HK-2 (cell line): ENCODE results near the gene MRPL37.

ENCODE experiments used
- DNase-seq: peaks from one replicate; pipeline ENCODE4 v3.0.0-alpha.2; 2018; ENCODE audit not compliant: unreplicated experiment

Gene MRPL37

DNA sequence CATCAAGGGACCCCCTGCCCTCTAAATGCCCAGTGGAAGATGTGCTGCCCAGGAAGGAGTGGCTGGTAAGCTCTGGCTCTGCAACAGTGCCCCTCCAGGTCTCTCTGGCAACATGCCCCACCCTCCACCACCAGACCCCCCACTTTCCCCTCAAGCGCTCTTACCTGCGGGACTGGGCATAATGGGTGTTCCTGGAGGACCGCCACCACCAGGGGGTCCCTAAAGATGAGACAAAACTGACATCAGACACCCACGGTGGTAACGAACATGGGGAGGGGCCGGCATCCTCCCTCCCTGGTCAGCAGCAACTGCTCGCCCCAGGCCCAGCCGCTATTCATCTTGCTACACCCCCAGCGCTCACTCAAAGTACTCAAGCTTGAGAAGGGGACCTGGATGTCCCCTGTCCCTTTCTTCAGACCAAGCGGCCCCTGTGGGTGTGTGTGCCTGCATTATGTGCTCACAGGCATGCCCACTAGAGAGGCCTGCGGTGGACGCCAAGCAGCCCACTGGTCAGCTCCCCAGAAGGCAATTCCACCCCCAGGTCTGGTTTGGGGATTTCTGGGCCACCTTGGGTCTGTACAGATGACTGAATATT is 40.9 kb downstream of the MRPL37 start:
- DNase-seq: no peak

GRCh38 chr1:54241364-54241763 is 41.4 kb downstream of the MRPL37 start:
- DNase-seq: no peak

DNA sequence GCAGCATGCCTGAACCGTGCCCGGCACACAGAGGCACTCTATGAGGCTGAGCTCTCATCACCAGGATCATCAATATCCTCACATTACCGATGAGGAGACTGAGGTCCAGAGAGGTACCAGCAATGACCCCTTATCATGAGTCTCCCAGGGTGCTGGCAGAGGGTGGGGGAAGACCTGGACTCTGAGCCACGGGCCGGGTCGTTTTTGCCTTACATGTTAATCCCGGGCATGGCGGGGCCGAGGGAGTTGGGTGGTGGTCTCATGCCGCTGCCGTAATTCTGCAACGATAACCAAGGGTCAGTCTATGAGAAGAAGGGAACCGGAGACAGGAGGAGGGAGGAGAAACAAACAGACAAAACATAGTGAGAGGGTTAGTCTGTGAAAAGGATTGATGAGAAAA is 43.1 kb downstream of the MRPL37 start:
- no peak for DNase-seq

DNA sequence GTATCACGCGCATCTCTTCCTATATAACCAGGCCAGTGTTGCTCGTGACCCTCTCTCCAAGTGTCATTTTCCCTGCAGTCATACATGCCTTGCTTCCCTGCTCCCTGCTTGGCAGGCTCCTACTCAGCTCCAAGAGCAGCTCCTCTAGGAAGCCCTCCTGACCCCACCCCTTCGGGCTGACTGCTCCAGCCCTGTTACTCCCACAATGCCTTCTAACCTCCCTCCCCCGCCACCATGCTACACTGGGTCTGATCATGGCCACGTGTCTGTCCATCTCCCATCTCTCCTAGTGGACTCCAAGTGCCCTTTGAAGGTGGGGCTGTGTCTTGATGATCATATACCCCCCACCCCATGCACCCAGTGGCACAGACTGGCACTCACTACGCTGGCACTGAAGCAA is 44.7 kb downstream of the MRPL37 start:
- no peak for DNase-seq

- no peak for DNase-seq
Observed at GRCh38 chr1:54245501-54245900, 45.5 kb downstream of the MRPL37 start.

DNA sequence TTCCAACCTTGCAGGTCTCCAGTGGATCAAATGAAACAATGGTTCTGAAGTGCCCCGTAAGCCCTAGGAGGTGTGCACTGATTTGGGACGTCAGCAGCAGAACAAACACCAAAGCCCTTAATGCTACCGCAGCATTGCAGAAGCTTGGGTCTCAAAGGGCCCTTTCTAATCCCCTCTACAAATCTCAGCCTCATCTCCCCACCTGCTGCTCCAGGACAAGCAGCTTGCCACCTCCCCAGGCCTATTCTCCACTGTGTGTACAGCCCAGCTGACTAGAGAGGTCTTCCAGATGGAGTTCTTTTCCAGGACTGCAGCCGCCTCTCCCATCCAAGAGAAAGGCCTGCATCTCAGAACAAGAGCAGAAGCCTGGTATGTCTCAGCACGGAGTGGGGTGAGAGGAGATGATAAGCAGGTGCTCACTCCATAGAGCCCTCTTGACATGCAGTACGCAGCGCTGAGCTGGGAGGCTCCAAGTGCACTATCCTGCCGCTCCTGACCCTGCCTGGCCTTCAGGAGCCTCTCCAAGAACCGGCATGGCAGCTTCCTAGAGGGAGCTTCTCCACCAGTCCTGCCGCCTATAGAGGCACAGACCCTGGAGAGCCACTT is 46.3 kb downstream of the MRPL37 start:
- DNase-seq: no peak

DNA sequence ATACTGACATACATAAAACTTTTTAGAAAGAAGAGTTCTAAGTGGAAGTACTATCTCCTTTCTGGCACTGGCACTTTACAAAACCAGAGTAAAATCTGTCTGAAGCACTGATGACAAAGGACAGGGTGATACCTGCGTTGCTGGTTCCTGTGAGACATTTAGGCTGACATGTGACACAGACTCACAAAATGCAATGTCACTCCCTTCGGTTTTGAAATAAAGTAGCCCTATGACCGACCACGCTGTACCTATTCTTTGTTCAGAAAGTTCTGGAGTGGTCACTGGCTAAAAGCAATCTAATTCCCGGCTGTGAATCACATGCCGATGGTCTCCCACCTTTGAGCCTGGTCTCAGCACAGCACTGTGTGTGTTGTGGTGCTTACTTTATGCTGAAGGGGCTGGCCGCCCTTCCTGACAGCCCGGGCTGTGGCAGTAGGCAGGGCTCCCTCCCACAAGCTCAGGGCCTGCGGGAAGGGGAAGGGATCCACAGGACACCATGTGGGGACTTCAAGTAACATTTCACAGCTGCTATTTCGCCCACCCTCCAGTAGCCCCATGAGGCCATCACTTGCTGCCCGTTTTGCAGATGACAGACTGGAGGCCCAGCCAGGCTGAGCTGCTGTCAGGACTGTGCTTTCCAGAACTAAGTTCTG is 48.0 kb downstream of the MRPL37 start:
- no peak for DNase-seq

- no peak for DNase-seq
Observed at GRCh38 chr1:54248966-54249365, 49.0 kb downstream of the MRPL37 start.

DNA sequence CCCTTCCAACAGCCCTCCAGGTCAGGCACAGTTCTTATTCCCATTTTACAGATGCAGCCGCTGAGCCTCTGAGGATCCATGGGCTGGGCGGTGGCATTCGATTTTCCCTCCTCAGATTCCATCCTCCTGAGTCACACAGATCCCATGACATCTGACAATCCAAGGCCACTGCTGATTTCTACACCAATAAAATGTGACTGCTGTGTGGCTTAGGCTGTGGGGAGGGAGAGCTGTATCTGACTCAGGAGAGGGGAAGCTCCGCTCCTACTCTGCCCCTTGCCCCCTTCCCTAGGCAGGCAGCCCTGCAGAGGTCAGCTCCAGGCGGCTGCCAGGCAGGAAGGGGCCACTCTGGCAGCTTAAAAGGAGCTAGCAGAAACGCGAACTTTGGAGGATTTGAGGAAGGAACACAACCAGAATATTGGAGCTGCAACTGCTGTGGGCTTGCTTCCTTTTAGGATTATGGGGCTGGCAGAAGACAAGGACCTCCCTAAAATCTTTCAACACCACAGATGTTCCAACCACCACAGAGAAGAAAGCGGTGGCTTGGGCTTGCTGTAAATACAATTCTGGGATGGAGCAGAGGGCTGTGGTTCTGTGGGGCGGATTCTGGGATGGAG is 50.0 kb downstream of the MRPL37 start:
- DNase-seq: peak; percentile 50

- no peak for DNase-seq
Observed at GRCh38 chr1:54250670-54251069, 50.7 kb downstream of the MRPL37 start.

GRCh38 chr1:54252371-54252936 is 52.5 kb downstream of the MRPL37 start:
- DNase-seq: no peak

- peak; percentile 85 for DNase-seq
Observed at GRCh38 chr1:54253480-54253879, 53.5 kb downstream of the MRPL37 start.

DNA sequence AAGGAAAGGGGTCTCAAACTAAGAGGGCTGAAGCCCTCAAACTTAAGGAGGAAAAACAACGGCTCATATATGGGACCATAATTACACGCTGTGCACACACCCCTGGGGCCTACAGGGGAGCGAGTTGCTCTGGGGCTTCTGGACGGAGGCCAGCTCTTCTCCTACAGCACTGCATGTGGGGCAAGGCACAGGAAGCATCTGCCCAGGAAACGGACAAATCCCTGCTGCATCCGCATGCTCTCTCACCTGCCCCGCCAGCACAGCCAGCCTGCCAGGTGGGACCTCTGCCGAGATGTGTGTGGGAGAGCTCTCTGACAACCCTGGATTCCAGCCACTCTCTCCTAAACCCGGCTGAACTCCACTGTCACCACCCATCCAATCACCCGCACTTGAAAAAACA is 54.1 kb downstream of the MRPL37 start:
- peak; percentile 67 for DNase-seq

GRCh38 chr1:54255026-54255702 is 55.2 kb downstream of the MRPL37 start:
- peak; percentile 19 for DNase-seq

DNA sequence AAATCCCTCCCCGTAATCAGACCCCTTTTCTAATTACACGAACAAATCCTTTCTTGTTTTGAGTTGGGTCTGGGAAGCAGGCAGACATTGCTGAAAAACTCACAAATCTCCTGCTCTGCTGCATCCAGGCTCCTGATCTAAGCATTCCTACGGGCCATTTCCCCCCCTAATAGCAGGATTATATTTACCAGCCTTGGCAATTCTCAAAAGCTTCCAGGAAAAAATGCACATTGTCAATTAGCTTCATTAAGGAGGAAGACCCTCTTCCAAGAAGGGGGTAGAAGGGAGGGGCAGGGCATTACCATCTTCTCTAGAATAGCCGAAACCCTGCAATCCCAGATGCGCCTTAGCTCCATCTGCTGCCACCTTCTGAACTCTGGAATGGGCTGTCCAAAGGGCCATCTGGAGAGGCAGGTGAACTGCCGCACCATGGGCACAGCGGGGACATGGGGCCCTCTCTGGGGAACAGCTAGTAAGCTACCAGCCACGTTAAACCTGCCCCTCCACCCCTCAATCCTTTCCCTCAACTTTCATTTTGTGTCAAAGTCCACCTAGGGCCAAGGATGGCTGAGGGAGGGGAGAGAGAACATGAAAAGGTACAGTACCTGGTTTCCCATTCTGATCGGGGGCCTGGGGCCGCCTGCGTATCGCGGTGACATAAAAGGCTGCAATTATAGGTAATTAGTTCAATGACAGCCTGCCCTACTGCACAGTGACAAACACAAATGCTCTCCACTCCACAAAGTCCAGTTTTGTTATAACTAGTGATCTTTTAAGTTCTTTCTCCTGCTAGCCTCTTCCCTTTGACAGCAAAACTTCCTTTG is 56.8 kb downstream of the MRPL37 start:
- DNase-seq: no peak

- DNase-seq: no peak
Observed at GRCh38 chr1:54257346-54257620, 57.3 kb downstream of the MRPL37 start.

DNA sequence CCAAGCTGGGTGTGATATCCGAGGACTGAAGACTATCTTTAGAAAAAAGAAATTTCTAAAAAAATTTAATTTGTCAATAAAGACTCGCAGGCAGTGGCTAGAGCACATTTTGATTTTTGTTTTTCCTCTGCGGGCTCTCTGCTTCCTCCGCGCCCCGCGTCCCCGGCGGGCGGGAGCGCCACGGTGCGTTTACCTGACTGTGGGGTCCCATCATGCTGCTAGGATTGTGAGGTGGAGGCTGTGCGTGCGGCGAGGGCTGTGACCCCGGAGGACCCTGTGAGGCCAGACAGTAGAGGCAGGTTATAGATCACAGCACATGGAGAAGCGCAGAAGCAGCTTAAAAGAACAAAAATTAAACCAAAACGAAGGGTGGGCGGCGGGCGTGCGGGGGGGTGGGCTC is 57.9 kb downstream of the MRPL37 start:
- DNase-seq: no peak

DNA sequence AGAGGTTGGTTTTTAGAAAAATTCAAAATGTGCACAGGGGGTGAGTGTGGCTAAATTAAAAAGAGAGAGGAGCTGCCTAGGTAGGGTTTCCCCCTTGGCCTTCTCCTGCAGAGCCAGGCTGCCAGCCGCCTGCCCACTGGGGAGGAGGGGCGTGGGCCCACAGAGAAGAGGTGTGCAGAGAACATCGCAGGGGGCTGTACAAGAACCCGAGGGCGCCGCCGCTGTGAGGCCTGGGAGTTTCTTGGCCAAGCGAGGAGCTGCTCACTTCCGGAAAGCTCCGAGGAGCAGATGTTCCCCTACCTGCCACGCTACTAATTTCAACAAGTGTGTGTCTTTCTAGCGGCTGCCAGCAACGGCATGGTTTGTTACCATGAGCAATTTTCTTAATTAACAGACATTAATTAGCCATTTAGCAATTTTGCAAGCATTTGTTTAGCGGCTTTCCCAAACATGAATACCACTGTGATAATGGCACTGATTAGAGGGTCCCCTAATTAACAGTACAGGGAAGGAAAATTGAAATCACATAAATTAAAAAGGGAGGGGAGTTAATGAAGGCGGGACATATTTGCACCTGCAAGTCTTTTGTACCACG is 59.7 kb downstream of the MRPL37 start:
- no peak for DNase-seq

DNA sequence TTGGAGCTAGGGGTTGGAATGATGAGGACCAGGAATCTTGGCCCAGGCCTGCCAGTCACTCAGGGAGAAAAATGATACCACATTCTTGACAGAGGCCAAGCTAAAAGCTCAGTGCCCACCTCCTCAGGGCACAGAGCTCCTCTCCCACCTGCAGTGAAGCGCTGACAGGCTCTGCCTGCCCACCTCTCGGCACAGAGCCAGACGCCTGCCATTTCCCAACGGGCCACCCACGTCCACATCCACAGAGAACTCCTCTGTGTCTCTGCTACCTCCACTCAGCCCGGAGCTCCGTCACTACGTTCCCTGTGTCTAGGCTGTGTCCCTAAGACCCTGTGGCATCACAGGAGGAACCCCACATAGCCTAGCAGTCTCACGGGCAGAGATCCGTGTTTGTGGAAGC is 60.8 kb downstream of the MRPL37 start:
- DNase-seq: no peak

DNA sequence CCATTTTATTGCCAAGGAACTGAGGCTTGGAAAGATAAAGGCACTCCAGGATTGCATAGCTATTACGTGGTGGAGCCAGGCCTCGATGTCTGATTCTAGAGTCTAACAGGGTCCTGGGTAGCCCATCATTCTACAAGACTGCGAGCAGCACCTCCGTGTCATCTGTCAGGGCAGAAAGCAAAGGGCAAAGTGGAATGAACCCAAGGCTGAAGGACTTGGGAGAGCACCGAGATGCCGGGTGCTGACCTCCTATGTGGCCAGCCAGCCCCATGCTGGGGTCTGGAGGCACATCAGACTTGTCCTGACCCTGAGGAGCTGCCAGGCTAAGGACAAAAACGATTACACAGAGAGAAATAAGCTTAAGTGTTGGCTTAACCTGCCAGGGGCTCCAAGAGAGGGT is 62.3 kb downstream of the MRPL37 start:
- DNase-seq: no peak

DNA sequence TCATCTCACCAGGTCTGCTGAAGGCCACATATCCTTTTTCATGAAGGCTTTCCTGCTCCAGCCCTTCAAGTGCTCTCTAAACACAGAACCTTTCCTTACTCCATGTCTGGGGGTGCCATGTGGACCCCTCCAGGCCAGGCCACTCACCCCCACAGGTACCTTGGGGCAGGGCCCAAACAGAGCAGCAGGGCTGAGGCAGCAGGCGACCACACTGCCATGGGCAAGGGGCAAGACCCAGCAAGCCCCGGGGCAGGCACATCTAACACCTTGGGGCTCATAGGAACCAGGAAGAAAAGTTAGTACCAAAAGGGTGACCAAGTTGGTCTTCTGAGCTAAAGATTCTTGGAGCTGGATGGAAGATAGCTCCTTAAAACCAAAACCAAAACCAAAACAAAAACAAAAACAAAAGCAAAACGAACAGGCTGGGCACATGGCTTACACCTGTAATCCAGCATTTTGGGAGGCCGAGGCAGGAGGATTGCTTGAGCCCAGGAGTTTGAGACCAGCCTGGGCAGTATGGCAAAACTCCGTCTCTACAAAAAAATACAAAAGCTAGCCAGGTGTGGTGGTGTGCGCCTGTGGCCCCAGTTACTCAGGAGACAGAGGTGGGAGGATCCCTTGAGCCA is 63.7 kb downstream of the MRPL37 start:
- no peak for DNase-seq
